Measurements from ENCODE around the gene APOL1. TPM values are rescaled to one million over a fixed set of nuclear protein-coding genes. Genes with fewer than 3 reads are reported as not detected.

APOL1 gene
- total and polyA plus RNA-seq, 2 of the 13 experiments (the other 11 are each of a cell fraction or from before 2014, with no cell fraction given): 20.3 to 75.0 TPM

GRCh38 chr22:36238373-36239149 is 14.4 kb upstream of the APOL1 start (continued):
- TF ChIP-seq ZNF407 (CRISPR knock-in tag; IDR thresholded peaks at IDR 0.05; ENCODE audit: not compliant biosample characterization) (no peak), ZNF720 (CRISPR knock-in tag; IDR thresholded peaks at IDR 0.05) (no peak), SNAPC2 (CRISPR knock-in tag; IDR thresholded peaks at IDR 0.05) (no peak)
